K562 (cell line): ENCODE results near the gene FGF21. TPM values are rescaled to one million over a fixed set of nuclear protein-coding genes. Genes with fewer than 3 reads are reported as not detected.

Experiments
- ATF1 ChIP-seq, 2 experiments: fragments of 450-650 bp in 1 of 2; IDR thresholded peaks; 2 replicates each; pipeline ENCODE4 v1.6.1; 2016; ENCODE audit warnings: missing compliant biosample characterization in 1 of 2, missing genetic modification characterization in 1 of 2
- CREM ChIP-seq: IDR thresholded peaks from 2 replicates; pipeline ENCODE4 v1.6.1; 2014; ENCODE audit warnings: antibody characterized with exemption, low read depth
- E2F4 ChIP-seq: sonication (generic); formaldehyde crosslinking; IDR thresholded peaks from 2 replicates; pipeline ENCODE4 v1.8.0; 2022; ENCODE audit warnings: mild to moderate bottlenecking, low read depth, missing genetic modification reagents
- ETV6 ChIP-seq, 3 experiments: fragments of 150-350 bp in 1 of 3; sonication (generic) in 1 of 3; formaldehyde crosslinking in 1 of 3; IDR thresholded peaks; 2 replicates each; pipeline versions ENCODE4 v1.6.1 to v1.8.0; 2014 to 2022; ENCODE audit warnings: borderline replicate concordance in 2 of 3, low read depth in 2 of 3, antibody characterized with exemption in 1 of 3, low read length in 1 of 3, mild to moderate bottlenecking in 1 of 3, missing genetic modification reagents in 1 of 3
- GABPB1 ChIP-seq: sonication (generic); formaldehyde crosslinking; IDR thresholded peaks from 2 replicates; pipeline ENCODE4 v1.8.0; 2022; ENCODE audit warnings: mild to moderate bottlenecking, missing genetic modification reagents
- GATAD2A ChIP-seq: fragments of 450-650 bp; IDR thresholded peaks from 2 replicates; pipeline ENCODE4 v1.6.1; 2017
- PBX2 ChIP-seq, 2 experiments: IDR thresholded peaks in 1 of 2; conservative IDR thresholded peaks in 1 of 2; 2 replicates each; pipeline ENCODE4 v1.6.1; 2016; ENCODE audit warnings: low read depth in 2 of 2, mild to moderate bottlenecking in 1 of 2, missing compliant biosample characterization in 1 of 2, missing genetic modification characterization in 1 of 2, moderate library complexity in 1 of 2
- RFX1 ChIP-seq: fragments of 450-650 bp; IDR thresholded peaks from 2 replicates; pipeline ENCODE4 v1.6.1; 2016; ENCODE audit warnings: mild to moderate bottlenecking, moderate library complexity
- SMARCA4 ChIP-seq: fragments of 450-650 bp; IDR thresholded peaks from 2 replicates; pipeline ENCODE4 v1.6.1; 2016
- STAT5B ChIP-seq: fragments of 250-450 bp; sonication (Bioruptor Pico); IDR thresholded peaks from 2 replicates; pipeline ENCODE4 v1.8.0; 2021; ENCODE audit warnings: mild to moderate bottlenecking, inconsistent platforms
- ZBTB40 ChIP-seq, 2 experiments: fragments of 450-650 bp in 1 of 2; sonication (generic) in 1 of 2; formaldehyde crosslinking in 1 of 2; IDR thresholded peaks; 2 replicates each; pipeline versions ENCODE4 v1.7.1 to v1.9.0; 2016 to 2022; ENCODE audit warnings: inconsistent platforms in 1 of 2, mild to moderate bottlenecking in 1 of 2, missing genetic modification reagents in 1 of 2
- ZNF165 ChIP-seq: fragments of 250-450 bp; sonication (Bioruptor Pico); IDR thresholded peaks from 2 replicates; pipeline ENCODE4 v1.4.0; 2020; ENCODE audit warnings: borderline replicate concordance
- ZNF695 ChIP-seq: fragments of 450-650 bp; formaldehyde crosslinking; IDR thresholded peaks from 2 replicates; pipeline ENCODE4 v1.4.0; 2020; ENCODE audit warnings: mild to moderate bottlenecking, moderate library complexity
- ZNF696 ChIP-seq: fragments of 250-450 bp; sonication (Bioruptor Pico); conservative IDR thresholded peaks from 2 replicates; pipeline ENCODE4 v1.4.0; 2020; ENCODE audit warnings: mild to moderate bottlenecking, moderate library complexity
- polyA plus RNA-seq, 8 experiments: library from polyadenylated mRNA; depleted of rRNA in 4 of 8; stranded (reverse) in 5 of 8; unstranded in 3 of 8; fragments of >200 nt; fragmentation: Nextera tagmentation in 2 of 8; fragmentation: Illumina TruSeq in 1 of 8; extraction: Ambion mirVana in 2 of 8; extraction: Trizol in 1 of 8; gene quantifications; 2 replicates each; pipeline versions ENCODE4 v1.2.1 to v1.2.3, GENCODE V29; 2011 to 2014; ENCODE audit warnings: inconsistent platforms in 1 of 8, missing spikeins in 1 of 8
- total RNA-seq, 7 experiments: library from RNA; depleted of rRNA in 6 of 7; stranded (reverse); fragments of >200 nt in 6 of 7; fragmentation: Illumina TruSeq in 2 of 7; extraction: Trizol in 2 of 7; gene quantifications; 2 replicates each; pipeline versions ENCODE4 v1.2.1 to v1.2.3, GENCODE V29; 2011 to 2021; ENCODE audit warnings: low replicate concordance in 1 of 7

The FGF21 gene
- total and polyA plus RNA-seq, 9 of the 15 experiments (the other 6 are each of a cell fraction or from before 2014, with no cell fraction given): 0.04 to 0.77 (median 0.09) TPM; not detected in 6

GRCh38 chr19:48726556-48726955 is 28.8 kb upstream of the FGF21 start (continued):
- TF ChIP-seq E2F4 (CRISPR knock-in tag) (no peak), ATF1 (CRISPR knock-in tag; IDR thresholded peaks at IDR 0.05) (no peak), ATF1 (tag; IDR thresholded peaks at IDR 0.05) (peak; percentile 63), PBX2 (CRISPR knock-in tag; IDR thresholded peaks at IDR 0.05; ENCODE audit: low read depth) (no peak), PBX2 (tag; conservative IDR thresholded peaks at IDR 0.05; ENCODE audit: low read depth) (no peak), SMARCA4 (no peak), ZNF165 (CRISPR knock-in tag) (no peak), GATAD2A (no peak), ETV6 (IDR thresholded peaks at IDR 0.05; ENCODE audit: borderline replicate concordance in 1 of 2, low read depth in 2 of 2, low read length in 1 of 2) (peak; percentile 24 to 77; a peak in 3 of 4 replicates), ETV6 (CRISPR knock-in tag; IDR thresholded peaks at IDR 0.05; ENCODE audit: borderline replicate concordance) (no peak), RFX1 (no peak), STAT5B (CRISPR knock-in tag) (no peak), ZBTB40 (IDR thresholded peaks at IDR 0.05) (peak; percentile 89), ZBTB40 (CRISPR knock-in tag; IDR thresholded peaks at IDR 0.05) (no peak), ZNF695 (no peak), ZNF696 (CRISPR knock-in tag) (no peak), CREM (peak; percentile 86), GABPB1 (CRISPR knock-in tag) (peak; percentile 90)
